MCF 10A (cell line): ENCODE measurements around the gene KCNT1. TPM values are rescaled to one million over a fixed set of nuclear protein-coding genes. Genes with fewer than 3 reads are reported as not detected.

Experiments
- BruUV-seq: library from RNA; stranded (reverse); fragments of 400-500 nt; replicated peaks from 2 replicates; lab custom pipeline; 2021; lab: Mats Ljungman, UMichigan
- CTCF ChIA-PET: fragments of 300-600 bp; sonication (Branson Sonifier 250); formaldehyde crosslinking; extraction: SDS; loops from one replicate; lab custom pipeline; 2021; ENCODE audit warnings: antibody characterized with exemption, inconsistent platforms; lab: Yijun Ruan, JAX
- POLR2A ChIA-PET: fragments of 300-600, 350-650 bp; sonication (Branson Sonifier 250); formaldehyde crosslinking; extraction: SDS; loops from one replicate; lab custom pipeline; 2020; ENCODE audit warnings: antibody characterized with exemption, inconsistent platforms; lab: Yijun Ruan, JAX
- DNase-seq: peaks from one replicate; pipeline ENCODE4 v3.0.0-alpha.2; 2018; ENCODE audit not compliant: unreplicated experiment
- H3K27ac Mint-ChIP-seq: one replicate; pipeline ENCODE4 v1.8.0; 2022; ENCODE audit warnings: mild to moderate bottlenecking, low read depth, mixed read lengths; ENCODE audit not compliant: unreplicated experiment
- H3K27me3 Mint-ChIP-seq: one replicate; pipeline ENCODE4 v1.8.0; 2022; ENCODE audit warnings: mixed read lengths; ENCODE audit not compliant: insufficient read depth, unreplicated experiment
- H3K36me3 Mint-ChIP-seq: one replicate; pipeline ENCODE4 v1.8.0; 2022; ENCODE audit warnings: mild to moderate bottlenecking, moderate library complexity, mixed read lengths; ENCODE audit not compliant: insufficient read depth, unreplicated experiment
- H3K4me1 Mint-ChIP-seq: one replicate; pipeline ENCODE4 v1.8.0; 2022; ENCODE audit warnings: mixed read lengths; ENCODE audit not compliant: insufficient read depth, unreplicated experiment
- H3K4me3 Mint-ChIP-seq: one replicate; pipeline ENCODE4 v1.8.0; 2022; ENCODE audit warnings: mild to moderate bottlenecking, moderate library complexity, mixed read lengths; ENCODE audit not compliant: unreplicated experiment
- H3K9me3 Mint-ChIP-seq: one replicate; pipeline ENCODE4 v1.8.0; 2022; ENCODE audit warnings: mixed read lengths; ENCODE audit not compliant: unreplicated experiment
- CTCF ChIP-seq: fragments of 200-600 bp; IDR thresholded peaks from one replicate; pipeline ENCODE4 v1.8.0; 2022; ENCODE audit warnings: antibody characterized with exemption, mild to moderate bottlenecking; ENCODE audit not compliant: unreplicated experiment
- intact Hi-C: fragments of 100-400 bp; cut with micrococcal nuclease; formaldehyde crosslinking; loops from 2 replicates; pipeline ENCODE4 v1.14.1; 2022
- total RNA-seq: library from RNA; stranded (reverse); gene quantifications from 2 replicates; pipeline ENCODE4 v1.2.3, GENCODE V29; 2022

Gene KCNT1
- total RNA-seq, 1 experiment from 2014 or later: not detected

GRCh38 chr9:135793221-135794056 lies 91.5 kb downstream of the KCNT1 start:
- Mint-ChIP-seq H3K36me3 (no peaks in the 10 kb centered on the region), H3K9me3 (no peaks in the 10 kb centered on the region), H3K27ac (no peak overlapping the region), H3K4me1 (no peaks in the 10 kb centered on the region), H3K27me3 (peaks cover 31% of the 10 kb centered on the region), H3K4me3 (no peak overlapping the region)
- CTCF ChIA-PET: interaction anchor here (0.6 kb wide), 1 partner anchor 1640 kb away, joined by 3 read pairs; no protein-coding TSS in a partner anchor
- POLR2A ChIA-PET: no interaction called here
- TF ChIP-seq CTCF: no peak
- no peak for DNase-seq
- intact Hi-C loops: loop anchor here (5.0 kb wide), 1 partner anchor 191 kb away; no protein-coding TSS in a partner anchor
- BruUV-seq: no TSS peak

GRCh38 chr9:135794057-135794335 lies 92.0 kb downstream of the KCNT1 start:
- BruUV-seq: no TSS peak
- no peaks in the 10 kb centered on the region for H3K36me3 Mint-ChIP-seq
- ChIA-PET POLR2A (no interaction called here), CTCF (interaction anchor here (0.6 kb wide), 1 partner anchor 1640 kb away, joined by 3 read pairs; no protein-coding TSS in a partner anchor)
- H3K27ac Mint-ChIP-seq: no peak overlapping the region
- no peak overlapping the region for H3K4me3 Mint-ChIP-seq
- H3K9me3 Mint-ChIP-seq: no peaks in the 10 kb centered on the region
- no peak for DNase-seq
- H3K27me3 Mint-ChIP-seq: peaks cover 31% of the 10 kb centered on the region
- TF ChIP-seq CTCF: no peak
- H3K4me1 Mint-ChIP-seq: no peaks in the 10 kb centered on the region
- intact Hi-C loops: loop anchor here (5.0 kb wide), 1 partner anchor 192 kb away; no protein-coding TSS in a partner anchor

- H3K9me3 Mint-ChIP-seq: no peaks in the 10 kb centered on the region
- no TSS peak for BruUV-seq
- no peaks in the 10 kb centered on the region for H3K4me1 Mint-ChIP-seq
- no peak for TF ChIP-seq CTCF
- intact Hi-C loops: loop anchor here (5.0 kb wide), 1 partner anchor 192 kb away; no protein-coding TSS in a partner anchor
- DNase-seq: no peak
- no peak overlapping the region for H3K27ac Mint-ChIP-seq
- ChIA-PET POLR2A (no interaction called here), CTCF (interaction anchor here (0.6 kb wide), 1 partner anchor 1639 kb away, joined by 3 read pairs; no protein-coding TSS in a partner anchor)
- peaks cover 31% of the 10 kb centered on the region for H3K27me3 Mint-ChIP-seq
- H3K4me3 Mint-ChIP-seq: no peak overlapping the region
- H3K36me3 Mint-ChIP-seq: no peaks in the 10 kb centered on the region
Observed at GRCh38 chr9:135794361-135794885, 92.4 kb downstream of the KCNT1 start.

GRCh38 chr9:135795391-135795790 lies 93.4 kb downstream of the KCNT1 start:
- Mint-ChIP-seq H3K4me3 (no peak overlapping the region), H3K9me3 (no peaks in the 10 kb centered on the region), H3K27me3 (peaks cover 31% of the 10 kb centered on the region), H3K27ac (no peak overlapping the region), H3K4me1 (no peaks in the 10 kb centered on the region), H3K36me3 (no peaks in the 10 kb centered on the region)
- BruUV-seq: no TSS peak
- ChIA-PET POLR2A (no interaction called here), CTCF (interaction anchor here (0.6 to 0.7 kb wide), 3 partner anchors 67 to 466 kb away, joined by 3 to 5 read pairs (median 4); no protein-coding TSS in a partner anchor)
- intact Hi-C loops: no loop called here
- no peak for DNase-seq
- no peak for TF ChIP-seq CTCF
